Measurements from ENCODE around the gene QARS1. TPM values are rescaled to one million over a fixed set of nuclear protein-coding genes. Genes with fewer than 3 reads are reported as not detected.

QARS1 gene
- total and polyA plus RNA-seq, 2 experiments from 2014 or later, result 173 to 373 TPM

DNA sequence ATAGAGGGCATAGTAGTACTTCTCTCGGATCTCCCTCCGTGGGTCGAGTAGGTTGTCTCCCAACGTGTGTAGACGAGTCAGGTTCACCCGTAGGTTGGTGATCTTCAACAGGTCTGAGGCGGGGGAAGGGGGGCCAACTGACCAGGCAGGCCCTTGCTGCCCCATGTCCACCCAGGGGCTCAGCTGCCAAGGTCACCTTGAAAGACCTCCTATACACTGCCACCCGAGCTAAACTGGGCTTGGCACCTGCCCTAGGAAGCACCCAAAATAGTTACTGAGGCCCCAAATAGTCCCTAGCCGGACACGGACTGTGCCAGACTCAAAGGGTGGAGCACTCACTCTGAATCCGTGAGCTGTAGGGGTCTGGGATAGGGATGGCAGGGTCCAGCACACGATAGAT, 26.5 kb upstream of the QARS1 start:
- ATAC-seq (no peak), DNase-seq (ENCODE audit: low spot score) (no peak)
- Mint-ChIP-seq H3K9me3 (no peaks in the 10 kb centered on the region; the same call in 2 of the 3 replicates), H3K36me3 (ENCODE audit: low read depth) (no peaks in the 10 kb centered on the region), H3K4me1 (peaks cover 15% of the 10 kb centered on the region), H3K4me3 (0 out of 3 replicates have a peak overlapping the region, but pooled peaks have one; percentile 88), H3K27ac (peak overlapping the region; percentile 69; the same call in 1 of the 2 replicates), H3K27me3 (ENCODE audit: insufficient read depth, low read depth, poor library complexity) (peaks cover 2% of the 10 kb centered on the region)
- Histone ChIP-seq H3K4me1 (ENCODE audit: insufficient read depth) (peaks cover 7% of the 10 kb centered on the region; the same call in 1 of the 2 replicates), H3F3A (replicated peaks; ENCODE audit: low read depth) (no peaks in the 10 kb centered on the region), H3K4me2 (no peak overlapping the region), H4K20me1 (replicated peaks; ENCODE audit: insufficient read depth) (no peaks in the 10 kb centered on the region), H3K36me3 (ENCODE audit: insufficient read depth) (no peaks in the 10 kb centered on the region), H3K9me2 (ENCODE audit: insufficient read depth) (no peaks in the 10 kb centered on the region), H2AFZ (no peak overlapping the region), H3K27me3 (ENCODE audit: insufficient read depth) (no peaks in the 10 kb centered on the region), H3K4me3 (no peak overlapping the region), H3K27ac (ENCODE audit: low read depth) (no peak overlapping the region), H3K79me2 (replicated peaks; ENCODE audit: insufficient read depth) (no peaks in the 10 kb centered on the region; the same call in 1 of the 2 replicates)
- TF ChIP-seq, protein P1, sequence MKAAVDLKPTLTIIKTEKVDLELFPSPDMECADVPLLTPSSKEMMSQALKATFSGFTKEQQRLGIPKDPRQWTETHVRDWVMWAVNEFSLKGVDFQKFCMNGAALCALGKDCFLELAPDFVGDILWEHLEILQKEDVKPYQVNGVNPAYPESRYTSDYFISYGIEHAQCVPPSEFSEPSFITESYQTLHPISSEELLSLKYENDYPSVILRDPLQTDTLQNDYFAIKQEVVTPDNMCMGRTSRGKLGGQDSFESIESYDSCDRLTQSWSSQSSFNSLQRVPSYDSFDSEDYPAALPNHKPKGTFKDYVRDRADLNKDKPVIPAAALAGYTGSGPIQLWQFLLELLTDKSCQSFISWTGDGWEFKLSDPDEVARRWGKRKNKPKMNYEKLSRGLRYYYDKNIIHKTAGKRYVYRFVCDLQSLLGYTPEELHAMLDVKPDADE (IDR thresholded peaks at IDR 0.05), result no peak
- no peak for TF ChIP-seq POLR2AphosphoS5 (IDR thresholded peaks at IDR 0.05; ENCODE audit: low read depth)
- no peak for TF ChIP-seq STAT1 (IDR thresholded peaks at IDR 0.05; ENCODE audit: unreplicated experiment)
- TF ChIP-seq CREB1 (CRISPR knock-in tag; IDR thresholded peaks at IDR 0.05; ENCODE audit: low read depth), result no peak
- TF ChIP-seq, protein P2, sequence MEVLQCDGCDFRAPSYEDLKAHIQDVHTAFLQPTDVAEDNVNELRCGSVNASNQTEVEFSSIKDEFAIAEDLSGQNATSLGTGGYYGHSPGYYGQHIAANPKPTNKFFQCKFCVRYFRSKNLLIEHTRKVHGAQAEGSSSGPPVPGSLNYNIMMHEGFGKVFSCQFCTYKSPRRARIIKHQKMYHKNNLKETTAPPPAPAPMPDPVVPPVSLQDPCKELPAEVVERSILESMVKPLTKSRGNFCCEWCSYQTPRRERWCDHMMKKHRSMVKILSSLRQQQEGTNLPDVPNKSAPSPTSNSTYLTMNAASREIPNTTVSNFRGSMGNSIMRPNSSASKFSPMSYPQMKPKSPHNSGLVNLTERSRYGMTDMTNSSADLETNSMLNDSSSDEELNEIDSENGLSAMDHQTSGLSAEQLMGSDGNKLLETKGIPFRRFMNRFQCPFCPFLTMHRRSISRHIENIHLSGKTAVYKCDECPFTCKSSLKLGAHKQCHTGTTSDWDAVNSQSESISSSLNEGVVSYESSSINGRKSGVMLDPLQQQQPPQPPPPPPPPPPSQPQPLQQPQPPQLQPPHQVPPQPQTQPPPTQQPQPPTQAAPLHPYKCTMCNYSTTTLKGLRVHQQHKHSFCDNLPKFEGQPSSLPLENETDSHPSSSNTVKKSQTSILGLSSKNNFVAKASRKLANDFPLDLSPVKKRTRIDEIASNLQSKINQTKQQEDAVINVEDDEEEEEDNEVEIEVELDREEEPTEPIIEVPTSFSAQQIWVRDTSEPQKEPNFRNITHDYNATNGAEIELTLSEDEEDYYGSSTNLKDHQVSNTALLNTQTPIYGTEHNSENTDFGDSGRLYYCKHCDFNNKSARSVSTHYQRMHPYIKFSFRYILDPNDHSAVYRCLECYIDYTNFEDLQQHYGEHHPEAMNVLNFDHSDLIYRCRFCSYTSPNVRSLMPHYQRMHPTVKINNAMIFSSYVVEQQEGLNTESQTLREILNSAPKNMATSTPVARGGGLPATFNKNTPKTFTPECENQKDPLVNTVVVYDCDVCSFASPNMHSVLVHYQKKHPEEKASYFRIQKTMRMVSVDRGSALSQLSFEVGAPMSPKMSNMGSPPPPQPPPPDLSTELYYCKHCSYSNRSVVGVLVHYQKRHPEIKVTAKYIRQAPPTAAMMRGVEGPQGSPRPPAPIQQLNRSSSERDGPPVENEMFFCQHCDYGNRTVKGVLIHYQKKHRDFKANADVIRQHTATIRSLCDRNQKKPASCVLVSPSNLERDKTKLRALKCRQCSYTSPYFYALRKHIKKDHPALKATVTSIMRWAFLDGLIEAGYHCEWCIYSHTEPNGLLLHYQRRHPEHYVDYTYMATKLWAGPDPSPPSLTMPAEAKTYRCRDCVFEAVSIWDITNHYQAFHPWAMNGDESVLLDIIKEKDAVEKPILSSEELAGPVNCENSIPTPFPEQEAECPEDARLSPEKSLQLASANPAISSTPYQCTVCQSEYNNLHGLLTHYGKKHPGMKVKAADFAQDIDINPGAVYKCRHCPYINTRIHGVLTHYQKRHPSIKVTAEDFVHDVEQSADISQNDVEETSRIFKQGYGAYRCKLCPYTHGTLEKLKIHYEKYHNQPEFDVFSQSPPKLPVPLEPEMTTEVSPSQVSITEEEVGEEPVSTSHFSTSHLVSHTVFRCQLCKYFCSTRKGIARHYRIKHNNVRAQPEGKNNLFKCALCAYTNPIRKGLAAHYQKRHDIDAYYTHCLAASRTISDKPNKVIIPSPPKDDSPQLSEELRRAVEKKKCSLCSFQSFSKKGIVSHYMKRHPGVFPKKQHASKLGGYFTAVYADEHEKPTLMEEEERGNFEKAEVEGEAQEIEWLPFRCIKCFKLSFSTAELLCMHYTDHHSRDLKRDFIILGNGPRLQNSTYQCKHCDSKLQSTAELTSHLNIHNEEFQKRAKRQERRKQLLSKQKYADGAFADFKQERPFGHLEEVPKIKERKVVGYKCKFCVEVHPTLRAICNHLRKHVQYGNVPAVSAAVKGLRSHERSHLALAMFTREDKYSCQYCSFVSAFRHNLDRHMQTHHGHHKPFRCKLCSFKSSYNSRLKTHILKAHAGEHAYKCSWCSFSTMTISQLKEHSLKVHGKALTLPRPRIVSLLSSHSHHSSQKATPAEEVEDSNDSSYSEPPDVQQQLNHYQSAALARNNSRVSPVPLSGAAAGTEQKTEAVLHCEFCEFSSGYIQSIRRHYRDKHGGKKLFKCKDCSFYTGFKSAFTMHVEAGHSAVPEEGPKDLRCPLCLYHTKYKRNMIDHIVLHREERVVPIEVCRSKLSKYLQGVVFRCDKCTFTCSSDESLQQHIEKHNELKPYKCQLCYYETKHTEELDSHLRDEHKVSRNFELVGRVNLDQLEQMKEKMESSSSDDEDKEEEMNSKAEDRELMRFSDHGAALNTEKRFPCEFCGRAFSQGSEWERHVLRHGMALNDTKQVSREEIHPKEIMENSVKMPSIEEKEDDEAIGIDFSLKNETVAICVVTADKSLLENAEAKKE (CRISPR knock-in tag; IDR thresholded peaks at IDR 0.05), result no peak
- TF ChIP-seq ZNF114 (CRISPR knock-in tag; IDR thresholded peaks at IDR 0.05), result no peak
- no peak for TF ChIP-seq EZH2 (IDR thresholded peaks at IDR 0.05; ENCODE audit: low read depth, unreplicated experiment)
- no peak for TF ChIP-seq ZNF331 (CRISPR knock-in tag; IDR thresholded peaks at IDR 0.05; ENCODE audit: low read depth)
- TF ChIP-seq REST (IDR thresholded peaks at IDR 0.05; ENCODE audit: unreplicated experiment), result no peak
- TF ChIP-seq EZH2phosphoT487 (IDR thresholded peaks at IDR 0.05; ENCODE audit: unreplicated experiment), result no peak
- no peak for TF ChIP-seq JUNB (IDR thresholded peaks at IDR 0.05; ENCODE audit: unreplicated experiment)
- TF ChIP-seq NANOG (IDR thresholded peaks at IDR 0.05; ENCODE audit: borderline replicate concordance), result no peak
- TF ChIP-seq, protein P3, sequence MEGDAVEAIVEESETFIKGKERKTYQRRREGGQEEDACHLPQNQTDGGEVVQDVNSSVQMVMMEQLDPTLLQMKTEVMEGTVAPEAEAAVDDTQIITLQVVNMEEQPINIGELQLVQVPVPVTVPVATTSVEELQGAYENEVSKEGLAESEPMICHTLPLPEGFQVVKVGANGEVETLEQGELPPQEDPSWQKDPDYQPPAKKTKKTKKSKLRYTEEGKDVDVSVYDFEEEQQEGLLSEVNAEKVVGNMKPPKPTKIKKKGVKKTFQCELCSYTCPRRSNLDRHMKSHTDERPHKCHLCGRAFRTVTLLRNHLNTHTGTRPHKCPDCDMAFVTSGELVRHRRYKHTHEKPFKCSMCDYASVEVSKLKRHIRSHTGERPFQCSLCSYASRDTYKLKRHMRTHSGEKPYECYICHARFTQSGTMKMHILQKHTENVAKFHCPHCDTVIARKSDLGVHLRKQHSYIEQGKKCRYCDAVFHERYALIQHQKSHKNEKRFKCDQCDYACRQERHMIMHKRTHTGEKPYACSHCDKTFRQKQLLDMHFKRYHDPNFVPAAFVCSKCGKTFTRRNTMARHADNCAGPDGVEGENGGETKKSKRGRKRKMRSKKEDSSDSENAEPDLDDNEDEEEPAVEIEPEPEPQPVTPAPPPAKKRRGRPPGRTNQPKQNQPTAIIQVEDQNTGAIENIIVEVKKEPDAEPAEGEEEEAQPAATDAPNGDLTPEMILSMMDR (conservative IDR thresholded peaks at IDR 0.05; ENCODE audit: low read depth in 2 of 2), result no peak
